Type B pancreatic cell (in vitro differentiated cells): ENCODE measurements around the gene NBEAL1. TPM values are rescaled to one million over a fixed set of nuclear protein-coding genes. Genes with fewer than 3 reads are reported as not detected.

Experiments
- DNase-seq: peaks from one replicate; pipeline ENCODE4 v3.0.0; 2021; ENCODE audit warnings: mixed read lengths; ENCODE audit not compliant: unreplicated experiment; ENCODE audit errors: extremely low spot score
- H3K27ac Mint-ChIP-seq: 2 replicates; pipeline ENCODE4 v1.8.0; 2021; ENCODE audit warnings: mild to moderate bottlenecking, mixed read lengths
- H3K27me3 Mint-ChIP-seq: 2 replicates; pipeline ENCODE4 v1.8.0; 2021; ENCODE audit warnings: mixed read lengths
- H3K36me3 Mint-ChIP-seq: 2 replicates; pipeline ENCODE4 v1.8.0; 2021; ENCODE audit warnings: mixed read lengths
- H3K4me1 Mint-ChIP-seq: one replicate; pipeline ENCODE4 v1.8.0; 2021; ENCODE audit warnings: mixed read lengths; ENCODE audit not compliant: unreplicated experiment
- H3K4me3 Mint-ChIP-seq: 2 replicates; pipeline ENCODE4 v1.8.0; 2021; ENCODE audit warnings: mild to moderate bottlenecking, mixed read lengths
- H3K9me3 Mint-ChIP-seq: 2 replicates; pipeline ENCODE4 v1.8.0; 2021; ENCODE audit warnings: mixed read lengths
- CTCF ChIP-seq: fragments of 200-600 bp; sonication (generic); conservative IDR thresholded peaks from 2 replicates; pipeline ENCODE4 v1.5.0; 2021; ENCODE audit warnings: antibody characterized with exemption, mild to moderate bottlenecking
- total RNA-seq: library from RNA; stranded (reverse); gene quantifications from 2 replicates; pipeline ENCODE4 v1.2.1, GENCODE V29; 2021; ENCODE audit warnings: low replicate concordance

The NBEAL1 gene
- total RNA-seq, 1 donor from 2014 or later = 28.5 TPM

GRCh38 chr2:203191961-203192360 is 177.3 kb downstream of the NBEAL1 start:
- Mint-ChIP-seq H3K9me3 (no peaks in the 10 kb centered on the region), H3K36me3 (peaks cover 20% of the 10 kb centered on the region), H3K27me3 (no peaks in the 10 kb centered on the region), H3K27ac (no peak overlapping the region), H3K4me1 (no peaks in the 10 kb centered on the region), H3K4me3 (no peak overlapping the region)
- no peak for TF ChIP-seq CTCF
- DNase-seq = no peak

- H3K4me1 Mint-ChIP-seq = no peaks in the 10 kb centered on the region
- TF ChIP-seq CTCF = no peak
- H3K36me3 Mint-ChIP-seq = peaks cover 5% of the 10 kb centered on the region
- no peak for DNase-seq
- no peaks in the 10 kb centered on the region for H3K27me3 Mint-ChIP-seq
- H3K27ac Mint-ChIP-seq = no peak overlapping the region
- no peaks in the 10 kb centered on the region for H3K9me3 Mint-ChIP-seq
- H3K4me3 Mint-ChIP-seq = no peak overlapping the region
These were observed 180.8 kb downstream of the NBEAL1 start for GRCh38 chr2:203195331-203196036.

- no peak for TF ChIP-seq CTCF
- Mint-ChIP-seq H3K9me3 (no peaks in the 10 kb centered on the region), H3K36me3 (peaks cover 9% of the 10 kb centered on the region), H3K4me1 (no peaks in the 10 kb centered on the region), H3K4me3 (no peak overlapping the region), H3K27ac (no peak overlapping the region), H3K27me3 (no peaks in the 10 kb centered on the region)
- DNase-seq = no peak
These were observed 186.2 kb downstream of the NBEAL1 start for GRCh38 chr2:203200866-203201265.

- Mint-ChIP-seq H3K4me3 (no peak overlapping the region), H3K36me3 (peaks cover 12% of the 10 kb centered on the region), H3K27me3 (no peaks in the 10 kb centered on the region), H3K9me3 (no peaks in the 10 kb centered on the region), H3K27ac (no peak overlapping the region), H3K4me1 (no peaks in the 10 kb centered on the region)
- no peak for DNase-seq
- TF ChIP-seq CTCF = no peak
These were observed 186.8 kb downstream of the NBEAL1 start for GRCh38 chr2:203201426-203201825.

- Mint-ChIP-seq H3K36me3 (peaks cover 16% of the 10 kb centered on the region), H3K27me3 (no peaks in the 10 kb centered on the region), H3K9me3 (no peaks in the 10 kb centered on the region), H3K4me1 (no peaks in the 10 kb centered on the region), H3K4me3 (no peak overlapping the region), H3K27ac (no peak overlapping the region)
- no peak for TF ChIP-seq CTCF
- no peak for DNase-seq
These were observed 194.9 kb downstream of the NBEAL1 start for GRCh38 chr2:203209538-203209937.
